WTC11 (cell line): ENCODE data around the gene STOM. TPM values are rescaled to one million over a fixed set of nuclear protein-coding genes. Genes with fewer than 3 reads are reported as not detected.

ENCODE experiments used
- ATAC-seq: fragments of 200-7000 bp; cut with Tn5 transposase; 2 replicates; pipeline ENCODE4 v1.10.0; 2021; ENCODE audit warnings: mild to moderate bottlenecking, moderate library complexity
- CTCF ChIA-PET: fragments of 300-600 bp; sonication (Branson Sonifier 250); formaldehyde crosslinking; loops from one replicate; lab custom pipeline; 2021; ENCODE audit warnings: antibody characterized with exemption; lab: Charles Lee
- POLR2A ChIA-PET: fragments of 350-600 bp; sonication (Branson Sonifier 250); formaldehyde crosslinking; loops from one replicate; lab custom pipeline; 2021; ENCODE audit warnings: antibody characterized with exemption; lab: Charles Lee
- DNase-seq: peaks from one replicate; pipeline ENCODE4 v3.0.0; 2021; ENCODE audit warnings: low spot score
- H3K27ac Mint-ChIP-seq: 2 replicates; pipeline ENCODE4 v1.8.0; 2021; ENCODE audit warnings: mixed read lengths
- H3K27me3 Mint-ChIP-seq: 2 replicates; pipeline ENCODE4 v1.8.0; 2021; ENCODE audit warnings: low read depth, mild to moderate bottlenecking, moderate library complexity, mixed read lengths
- H3K36me3 Mint-ChIP-seq: 2 replicates; pipeline ENCODE4 v1.8.0; 2021; ENCODE audit warnings: mixed read lengths
- H3K4me1 Mint-ChIP-seq: 2 replicates; pipeline ENCODE4 v1.8.0; 2022; ENCODE audit warnings: mixed read lengths
- H3K4me3 Mint-ChIP-seq: 2 replicates; pipeline ENCODE4 v1.8.0; 2021; ENCODE audit warnings: mild to moderate bottlenecking, moderate library complexity, mixed read lengths
- H3K9me3 Mint-ChIP-seq: 2 replicates; pipeline ENCODE4 v1.8.0; 2021; ENCODE audit warnings: mixed read lengths
- ARID4B ChIP-seq: sonication (generic); formaldehyde crosslinking; IDR thresholded peaks from 2 replicates; pipeline ENCODE4 v1.8.0; 2023; ENCODE audit warnings: missing genetic modification reagents, mild to moderate bottlenecking, borderline replicate concordance
- ATF2 ChIP-seq: sonication (generic); formaldehyde crosslinking; IDR thresholded peaks from 2 replicates; pipeline ENCODE4 v1.8.1; 2022; ENCODE audit warnings: low read depth, missing genetic modification reagents, borderline replicate concordance
- CDX4 ChIP-seq: fragments of 250-450 bp; sonication (Bioruptor Pico); IDR thresholded peaks from 2 replicates; pipeline ENCODE4 v1.9.0; 2021; ENCODE audit warnings: moderate library complexity, mild to moderate bottlenecking, inconsistent platforms, borderline replicate concordance
- CREB1 ChIP-seq: sonication (generic); formaldehyde crosslinking; IDR thresholded peaks from 2 replicates; pipeline ENCODE4 v1.8.0; 2023; ENCODE audit warnings: mild to moderate bottlenecking, missing genetic modification reagents
- E2F4 ChIP-seq: sonication (generic); formaldehyde crosslinking; IDR thresholded peaks from 2 replicates; pipeline ENCODE4 v1.8.1; 2022; ENCODE audit warnings: low read depth, mild to moderate bottlenecking, moderate library complexity, missing genetic modification reagents, borderline replicate concordance
- ETV6 ChIP-seq: sonication (generic); formaldehyde crosslinking; IDR thresholded peaks from 2 replicates; pipeline ENCODE4 v1.8.1; 2022; ENCODE audit warnings: mild to moderate bottlenecking, missing genetic modification reagents
- FOXJ3 ChIP-seq: sonication (generic); formaldehyde crosslinking; IDR thresholded peaks from 2 replicates; pipeline ENCODE4 v1.9.0; 2021; ENCODE audit warnings: missing genetic modification reagents, mild to moderate bottlenecking, borderline replicate concordance
- GABPB1 ChIP-seq: sonication (generic); formaldehyde crosslinking; IDR thresholded peaks from 2 replicates; pipeline ENCODE4 v1.8.1; 2023; ENCODE audit warnings: mild to moderate bottlenecking, missing genetic modification reagents
- IRF2 ChIP-seq: sonication (generic); formaldehyde crosslinking; IDR thresholded peaks from 2 replicates; pipeline ENCODE4 v1.8.0; 2022; ENCODE audit warnings: low read depth, missing genetic modification reagents, borderline replicate concordance
- MXD4 ChIP-seq: fragments of 250-450 bp; sonication (Bioruptor Pico); IDR thresholded peaks from 2 replicates; pipeline ENCODE4 v1.8.0; 2021; ENCODE audit warnings: mild to moderate bottlenecking, moderate library complexity, borderline replicate concordance
- MYBL2 ChIP-seq: sonication (generic); formaldehyde crosslinking; IDR thresholded peaks from 2 replicates; pipeline ENCODE4 v1.8.1; 2023; ENCODE audit warnings: mild to moderate bottlenecking, moderate library complexity, missing genetic modification reagents
- OVOL2 ChIP-seq: fragments of 250-450 bp; sonication (Bioruptor Pico); IDR thresholded peaks from 2 replicates; pipeline ENCODE4 v1.9.0; 2021; ENCODE audit warnings: mild to moderate bottlenecking, borderline replicate concordance
- SMAD3 ChIP-seq: sonication (generic); formaldehyde crosslinking; IDR thresholded peaks from 2 replicates; pipeline ENCODE4 v1.8.0; 2022; ENCODE audit warnings: missing genetic modification reagents, mild to moderate bottlenecking, borderline replicate concordance
- SMAD4 ChIP-seq: sonication (generic); formaldehyde crosslinking; IDR thresholded peaks from 2 replicates; pipeline ENCODE4 v1.8.0; 2022; ENCODE audit warnings: mild to moderate bottlenecking, missing genetic modification reagents
- TEAD1 ChIP-seq: sonication (generic); formaldehyde crosslinking; IDR thresholded peaks from 2 replicates; pipeline ENCODE4 v1.8.0; 2022; ENCODE audit warnings: mild to moderate bottlenecking, missing genetic modification reagents
- TEAD4 ChIP-seq: sonication (generic); formaldehyde crosslinking; IDR thresholded peaks from 2 replicates; pipeline ENCODE4 v1.8.0; 2022; ENCODE audit warnings: mild to moderate bottlenecking, missing genetic modification reagents
- USF1 ChIP-seq: sonication (generic); formaldehyde crosslinking; IDR thresholded peaks from 2 replicates; pipeline ENCODE4 v1.8.0; 2022; ENCODE audit warnings: mild to moderate bottlenecking, missing genetic modification reagents
- USF2 ChIP-seq: sonication (generic); formaldehyde crosslinking; IDR thresholded peaks from 2 replicates; pipeline ENCODE4 v1.8.1; 2023; ENCODE audit warnings: mild to moderate bottlenecking, missing genetic modification reagents, moderate library complexity
- ZBTB21 ChIP-seq: sonication (generic); formaldehyde crosslinking; IDR thresholded peaks from 2 replicates; pipeline ENCODE4 v1.8.1; 2023; ENCODE audit warnings: mild to moderate bottlenecking, missing genetic modification reagents, borderline replicate concordance
- ZNF138 ChIP-seq: sonication (generic); formaldehyde crosslinking; conservative IDR thresholded peaks from 2 replicates; pipeline ENCODE4 v1.8.1; 2022; ENCODE audit warnings: mild to moderate bottlenecking, moderate library complexity, missing genetic modification reagents
- ZNF219 ChIP-seq: sonication (generic); formaldehyde crosslinking; IDR thresholded peaks from 2 replicates; pipeline ENCODE4 v1.8.0; 2023; ENCODE audit warnings: missing genetic modification reagents, mild to moderate bottlenecking, borderline replicate concordance
- ZNF232 ChIP-seq: sonication (generic); formaldehyde crosslinking; IDR thresholded peaks from 2 replicates; pipeline ENCODE4 v1.8.0; 2022; ENCODE audit warnings: mild to moderate bottlenecking, missing genetic modification reagents
- ZNF263 ChIP-seq: sonication (generic); formaldehyde crosslinking; IDR thresholded peaks from 2 replicates; pipeline ENCODE4 v1.8.1; 2022; ENCODE audit warnings: low read depth, mild to moderate bottlenecking, moderate library complexity, missing genetic modification reagents
- ZNF671 ChIP-seq: fragments of 250-450 bp; sonication (Bioruptor Pico); IDR thresholded peaks from 2 replicates; pipeline ENCODE4 v1.8.0; 2021; ENCODE audit warnings: mild to moderate bottlenecking
- total RNA-seq: library from RNA; stranded (reverse); gene quantifications from 3 replicates; pipeline ENCODE4 v1.2.3, GENCODE V29; 2021

The STOM gene
- total RNA-seq, 1 experiment from 2014 or later: 32.9 TPM

- Mint-ChIP-seq H3K4me1 (peaks cover 8% of the 10 kb centered on the region), H3K4me3 (no peak overlapping the region), H3K9me3 (peaks cover 1% of the 10 kb centered on the region), H3K27me3 (peaks cover 17% of the 10 kb centered on the region), H3K36me3 (0 out of 2 replicates have a peak, but pooled peaks cover under 1% of the 10 kb centered on the region)
- CTCF ChIA-PET: interaction anchor here (0.9 to 2.1 kb wide), 2 partner anchors 15 to 17 kb away, joined by 5 to 10 read pairs; no protein-coding TSS in a partner anchor
- POLR2A ChIA-PET: no interaction called here
- no peak for DNase-seq
- TF ChIP-seq FOXJ3 (CRISPR knock-in tag) (no peak), CDX4 (no peak), CREB1 (CRISPR knock-in tag) (no peak), ZNF671 (CRISPR knock-in tag) (no peak), TEAD4 (CRISPR knock-in tag) (no peak), IRF2 (CRISPR knock-in tag) (no peak), ATF2 (no peak), GABPB1 (no peak), ZNF232 (CRISPR knock-in tag) (no peak), ETV6 (CRISPR knock-in tag) (no peak), MXD4 (no peak), TEAD1 (CRISPR knock-in tag) (no peak), ZBTB21 (no peak)
- TF ChIP-seq, all 79 proteins: peak for 0
- ATAC-seq: no peak
- H3K27ac Mint-ChIP-seq: no peak overlapping the region
These were observed 65.3 kb downstream of the STOM start for GRCh38 chr9:121304707-121305106.

GRCh38 chr9:121303456-121304451 is 66.3 kb downstream of the STOM start:
- H3K36me3 Mint-ChIP-seq: no peaks in the 10 kb centered on the region
- ChIA-PET POLR2A (no interaction called here), CTCF (interaction anchor here (0.9 to 1.2 kb wide), 2 partner anchors 16 kb away, joined by 3 to 5 read pairs; no protein-coding TSS in a partner anchor)
- ATAC-seq: no peak
- peaks cover 20% of the 10 kb centered on the region for H3K27me3 Mint-ChIP-seq
- no peak overlapping the region for H3K27ac Mint-ChIP-seq
- no peak overlapping the region for H3K4me3 Mint-ChIP-seq
- no peaks in the 10 kb centered on the region for H3K9me3 Mint-ChIP-seq
- no peak for DNase-seq
- H3K4me1 Mint-ChIP-seq: peaks cover 11% of the 10 kb centered on the region
- TF ChIP-seq ZNF219: no peak
- no peak for TF ChIP-seq E2F4 (CRISPR knock-in tag)
- TF ChIP-seq ZNF263 (CRISPR knock-in tag): no peak
- no peak for TF ChIP-seq ARID4B (CRISPR knock-in tag)
- TF ChIP-seq SMAD3 (CRISPR knock-in tag): no peak
- TF ChIP-seq USF2: no peak
- TF ChIP-seq SMAD4 (CRISPR knock-in tag): no peak
- no peak for TF ChIP-seq OVOL2 (CRISPR knock-in tag)
- TF ChIP-seq MYBL2 (CRISPR knock-in tag): no peak
- TF ChIP-seq TEAD1 (CRISPR knock-in tag): no peak
- no peak for TF ChIP-seq FOXJ3 (CRISPR knock-in tag)
- TF ChIP-seq USF1 (CRISPR knock-in tag): no peak
- TF ChIP-seq ZNF138: no peak
- no peak for TF ChIP-seq CDX4
